ENCODE data around the gene SDSL. TPM values are rescaled to one million over a fixed set of nuclear protein-coding genes. Genes with fewer than 3 reads are reported as not detected.

The SDSL gene
- total RNA-seq, 1 experiment from 2014 or later, result 0.46 TPM

DNA sequence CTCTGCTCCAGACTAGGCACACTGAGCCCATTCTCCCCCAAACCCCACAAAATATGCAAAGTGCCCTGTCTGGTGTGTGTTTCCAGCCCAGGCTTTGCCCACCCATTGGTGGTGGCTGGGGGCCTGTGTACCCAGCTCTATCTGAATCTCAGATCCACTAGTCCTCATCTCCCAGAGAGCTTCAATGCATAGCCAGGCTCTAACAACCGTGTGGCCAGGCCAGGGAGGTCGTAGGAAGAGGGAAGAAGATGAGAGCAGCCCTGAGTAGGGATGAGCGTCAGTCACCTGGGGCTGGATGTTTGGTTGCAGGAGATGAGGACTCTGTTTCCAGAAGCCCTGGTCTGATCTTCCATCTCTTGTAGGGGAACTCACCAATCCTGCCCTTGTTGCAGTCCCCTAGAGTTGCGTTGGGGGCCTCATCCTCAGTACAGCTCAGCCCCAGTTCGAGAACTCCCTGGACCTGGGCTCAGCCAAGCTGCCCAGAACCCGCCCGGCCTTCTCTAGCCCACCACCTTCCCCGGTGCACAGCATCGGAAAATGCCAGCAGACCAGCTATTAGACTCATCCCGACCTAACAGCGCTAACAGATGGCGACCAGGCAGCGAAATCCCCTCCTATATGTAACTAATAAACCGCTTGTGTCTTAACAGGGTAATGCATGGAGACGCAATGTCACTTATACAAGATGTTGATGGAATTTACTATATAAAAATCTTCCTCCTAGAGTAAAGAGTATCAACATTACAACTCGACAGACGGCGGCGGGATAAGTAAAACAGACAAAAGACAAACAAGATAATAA lies 52.7 kb downstream of the SDSL start:
- no peak overlapping the region for H3T11ph ChIP-seq (ENCODE audit: low read length)
- DNase-seq, result no peak
- no peak overlapping the region for H2BK12ac ChIP-seq (ENCODE audit: insufficient read length, low read depth, low read length)
- Mint-ChIP-seq H3K9me3 (peaks cover 0 to 7% of the 10 kb centered on the region in 2 experiments; a peak in 3 of 5 replicates), H3K4me1 (peaks cover 70 to 75% of the 10 kb centered on the region in 2 experiments), H3K27me3 (ENCODE audit: low read depth) (peaks cover 98% of the 10 kb centered on the region), H3K36me3 (ENCODE audit: insufficient read depth in 1 of 3, low read depth in 3 of 3) (peaks cover 0 to 5% (median 0%) of the 10 kb centered on the region in 3 experiments; a peak in 2 of 7 replicates), H3K4me3 (peak overlapping the region; percentile 6 to 75), H3K27ac (no peak overlapping the region)
- TF ChIP-seq, protein P1, sequence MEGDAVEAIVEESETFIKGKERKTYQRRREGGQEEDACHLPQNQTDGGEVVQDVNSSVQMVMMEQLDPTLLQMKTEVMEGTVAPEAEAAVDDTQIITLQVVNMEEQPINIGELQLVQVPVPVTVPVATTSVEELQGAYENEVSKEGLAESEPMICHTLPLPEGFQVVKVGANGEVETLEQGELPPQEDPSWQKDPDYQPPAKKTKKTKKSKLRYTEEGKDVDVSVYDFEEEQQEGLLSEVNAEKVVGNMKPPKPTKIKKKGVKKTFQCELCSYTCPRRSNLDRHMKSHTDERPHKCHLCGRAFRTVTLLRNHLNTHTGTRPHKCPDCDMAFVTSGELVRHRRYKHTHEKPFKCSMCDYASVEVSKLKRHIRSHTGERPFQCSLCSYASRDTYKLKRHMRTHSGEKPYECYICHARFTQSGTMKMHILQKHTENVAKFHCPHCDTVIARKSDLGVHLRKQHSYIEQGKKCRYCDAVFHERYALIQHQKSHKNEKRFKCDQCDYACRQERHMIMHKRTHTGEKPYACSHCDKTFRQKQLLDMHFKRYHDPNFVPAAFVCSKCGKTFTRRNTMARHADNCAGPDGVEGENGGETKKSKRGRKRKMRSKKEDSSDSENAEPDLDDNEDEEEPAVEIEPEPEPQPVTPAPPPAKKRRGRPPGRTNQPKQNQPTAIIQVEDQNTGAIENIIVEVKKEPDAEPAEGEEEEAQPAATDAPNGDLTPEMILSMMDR (conservative IDR thresholded peaks at IDR 0.05), result no peak
- H4K8ac ChIP-seq (replicated peaks; ENCODE audit: insufficient read length, low read depth, low read length), result no peak overlapping the region
- H3K9me3 ChIP-seq (ENCODE audit: control insufficient read depth, low read depth, low read length), result no peaks in the 10 kb centered on the region
- no peak overlapping the region for H3K9ac ChIP-seq (ENCODE audit: extremely low read depth, insufficient read length, low read length)
- no peak overlapping the region for H2BK20ac ChIP-seq (ENCODE audit: low read depth, low read length, poor library complexity, severe bottlenecking)
- H2BK5ac ChIP-seq (ENCODE audit: insufficient read length, low read length), result no peak overlapping the region
- H3K23me2 ChIP-seq (ENCODE audit: insufficient read length, low read depth, low read length, poor library complexity, severe bottlenecking), result peaks cover 45% of the 10 kb centered on the region
- no peak overlapping the region for H3K27ac ChIP-seq (ENCODE audit: insufficient read length, low read depth, low read length)
- no peak overlapping the region for H3K14ac ChIP-seq (ENCODE audit: insufficient read depth, low read length)
- no peak overlapping the region for H3K56ac ChIP-seq (ENCODE audit: insufficient read length, low read depth, low read length)
- no peaks in the 10 kb centered on the region for H3K79me2 ChIP-seq (ENCODE audit: insufficient read depth, low read length)
- H4K5ac ChIP-seq (ENCODE audit: insufficient read length, low read depth, low read length), result no peak overlapping the region
- H2AFZ ChIP-seq (ENCODE audit: low read length), result no peak overlapping the region
- H3K79me1 ChIP-seq (ENCODE audit: insufficient read depth, low read depth, low read length, poor library complexity, severe bottlenecking), result no peaks in the 10 kb centered on the region
- H3K27me3 ChIP-seq (ENCODE audit: insufficient read depth, low read length), result peaks cover 92% of the 10 kb centered on the region
- no peak overlapping the region for H3K18ac ChIP-seq (ENCODE audit: insufficient read length, low read depth, low read length)
- H4K20me1 ChIP-seq (ENCODE audit: control insufficient read depth, insufficient read depth, insufficient read length), result no peaks in the 10 kb centered on the region
- H2AK5ac ChIP-seq (ENCODE audit: insufficient read length, low read length), result no peak overlapping the region
- peaks cover 4% of the 10 kb centered on the region; the same call in 1 of the 2 replicates for H3K4me1 ChIP-seq (ENCODE audit: insufficient read depth, low read length)
- H3K4me2 ChIP-seq (ENCODE audit: insufficient read depth, insufficient read length, low read length), result no peak overlapping the region
- H3K4ac ChIP-seq (ENCODE audit: low read depth, low read length), result no peak overlapping the region
- WGBS (ENCODE audit: extremely low coverage, insufficient read length, low lambda C conversion rate), result no CpG with 5 or more reads among the region's 19 CpGs
- no peak overlapping the region for H2BK120ac ChIP-seq (ENCODE audit: low read depth, low read length, poor library complexity, severe bottlenecking)
- no peak overlapping the region for H4K91ac ChIP-seq (ENCODE audit: insufficient read length, low read depth, low read length)
- no peak overlapping the region for H2BK15ac ChIP-seq (ENCODE audit: low read depth, low read length)
- no peak overlapping the region for H3K23ac ChIP-seq (ENCODE audit: insufficient read length, low read depth, low read length)
